Measurements from ENCODE around the gene SAPCD2. TPM values are rescaled to one million over a fixed set of nuclear protein-coding genes. Genes with fewer than 3 reads are reported as not detected.
A peak's percentile ranks its signal among the peaks of the same experiment; 100 is the strongest.

The SAPCD2 gene
- total RNA-seq, 4 donors from 2014 or later, result 0.17 to 0.40 (median 0.26) TPM; not detected in 1

- Histone ChIP-seq H3K9me3 (no peaks in the 10 kb centered on the region), H3K4me1 (peaks cover 19 to 64% (median 48%) of the 10 kb centered on the region in 4 donors), H3K27me3 (peaks cover 0 to under 1% (median 0%) of the 10 kb centered on the region in 4 donors), H3K36me3 (peaks cover 6 to 49% (median 42%) of the 10 kb centered on the region in 4 donors), H3K4me3 (no peak overlapping the region), H3K27ac (replicated peaks in 1 of 4) (peak overlapping the region in 3 of 4 donors; percentile 69 to 98 (median 74))
- no peak for DNase-seq (ENCODE audit: extremely low spot score)
- intact Hi-C loops (cut with DNase I), result no loop called here
- TF ChIP-seq POLR2AphosphoS5 (IDR thresholded peaks at IDR 0.05) (no peak), EP300 (IDR thresholded peaks at IDR 0.05) (no peak), POLR2A (IDR thresholded peaks at IDR 0.05; ENCODE audit: low read depth) (no peak), CTCF (IDR thresholded peaks at IDR 0.05) (no peak)
- 77% methylated on average over 3 of the region's 9 CpGs for WGBS
These were observed 14.2 kb upstream of the SAPCD2 start for GRCh38 chr9:137084526-137084925.

DNA sequence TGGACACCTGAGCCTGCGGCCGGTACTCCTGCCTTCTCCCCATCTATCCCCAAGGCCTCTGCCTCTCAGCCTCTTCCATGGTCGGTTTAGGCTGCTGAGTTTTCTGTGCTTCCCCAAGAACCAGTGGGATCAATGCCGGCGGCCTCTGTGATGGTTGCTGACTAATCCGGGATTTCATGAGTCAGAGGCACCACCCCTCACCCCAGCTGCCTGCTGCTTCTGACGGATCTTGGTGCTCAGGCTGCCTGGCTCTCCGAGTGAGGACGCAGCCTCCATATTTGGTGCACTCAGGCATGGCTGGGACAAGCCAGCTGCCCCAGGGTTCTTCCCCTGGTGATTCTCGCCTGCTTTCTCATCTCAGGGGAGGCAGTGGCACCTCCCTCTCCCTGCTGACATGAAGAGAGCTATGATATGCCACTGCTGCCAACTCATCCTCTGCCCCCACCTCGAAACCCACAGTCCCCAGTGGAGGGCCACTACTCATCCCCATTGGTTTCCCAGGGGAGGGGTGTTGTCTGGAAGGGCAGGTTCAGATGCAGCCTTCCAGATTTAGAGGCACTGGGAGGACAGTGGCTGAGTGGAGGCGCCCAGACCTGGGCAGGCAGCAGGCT, 13.1 kb upstream of the SAPCD2 start:
- Histone ChIP-seq H3K36me3 (peaks cover 6 to 51% (median 49%) of the 10 kb centered on the region in 4 donors), H3K27me3 (peaks cover 0 to 9% (median 0%) of the 10 kb centered on the region in 4 donors), H3K27ac (replicated peaks in 1 of 4) (peak overlapping the region; percentile 69 to 98 (median 75))

GRCh38 chr9:137082925-137083290, 12.6 kb upstream of the SAPCD2 start:
- Histone ChIP-seq H3K9me3 (no peaks in the 10 kb centered on the region), H3K27ac (replicated peaks in 1 of 4) (peak overlapping the region; percentile 69 to 98 (median 75)), H3K4me3 (no peak overlapping the region), H3K27me3 (peaks cover 0 to 15% (median 0%) of the 10 kb centered on the region in 4 donors), H3K36me3 (peaks cover 6 to 50% (median 49%) of the 10 kb centered on the region in 4 donors), H3K4me1 (peaks cover 28 to 65% (median 55%) of the 10 kb centered on the region in 4 donors)
- DNase-seq (ENCODE audit: extremely low spot score), result no peak
- WGBS, result 83% methylated on average over 5 of the region's 8 CpGs
- TF ChIP-seq EP300 (IDR thresholded peaks at IDR 0.05), result no peak
- TF ChIP-seq POLR2AphosphoS5 (IDR thresholded peaks at IDR 0.05), result no peak
- TF ChIP-seq POLR2A (IDR thresholded peaks at IDR 0.05; ENCODE audit: low read depth), result no peak
- TF ChIP-seq CTCF (IDR thresholded peaks at IDR 0.05), result no peak
- intact Hi-C loops (cut with DNase I), result no loop called here

More for the DNA sequence above, 13.1 kb upstream of the SAPCD2 start:
- intact Hi-C loops (cut with DNase I), result no loop called here
- 57% methylated on average over 9 of the region's 12 CpGs for WGBS
- Histone ChIP-seq H3K9me3 (no peaks in the 10 kb centered on the region), H3K4me3 (no peak overlapping the region), H3K4me1 (peaks cover 22 to 64% (median 54%) of the 10 kb centered on the region in 4 donors)
- peak; percentile 51 to 55 for TF ChIP-seq POLR2AphosphoS5 (IDR thresholded peaks at IDR 0.05)
- TF ChIP-seq POLR2A (IDR thresholded peaks at IDR 0.05; ENCODE audit: low read depth), result no peak
- DNase-seq (ENCODE audit: extremely low spot score), result peak; percentile 93

DNA sequence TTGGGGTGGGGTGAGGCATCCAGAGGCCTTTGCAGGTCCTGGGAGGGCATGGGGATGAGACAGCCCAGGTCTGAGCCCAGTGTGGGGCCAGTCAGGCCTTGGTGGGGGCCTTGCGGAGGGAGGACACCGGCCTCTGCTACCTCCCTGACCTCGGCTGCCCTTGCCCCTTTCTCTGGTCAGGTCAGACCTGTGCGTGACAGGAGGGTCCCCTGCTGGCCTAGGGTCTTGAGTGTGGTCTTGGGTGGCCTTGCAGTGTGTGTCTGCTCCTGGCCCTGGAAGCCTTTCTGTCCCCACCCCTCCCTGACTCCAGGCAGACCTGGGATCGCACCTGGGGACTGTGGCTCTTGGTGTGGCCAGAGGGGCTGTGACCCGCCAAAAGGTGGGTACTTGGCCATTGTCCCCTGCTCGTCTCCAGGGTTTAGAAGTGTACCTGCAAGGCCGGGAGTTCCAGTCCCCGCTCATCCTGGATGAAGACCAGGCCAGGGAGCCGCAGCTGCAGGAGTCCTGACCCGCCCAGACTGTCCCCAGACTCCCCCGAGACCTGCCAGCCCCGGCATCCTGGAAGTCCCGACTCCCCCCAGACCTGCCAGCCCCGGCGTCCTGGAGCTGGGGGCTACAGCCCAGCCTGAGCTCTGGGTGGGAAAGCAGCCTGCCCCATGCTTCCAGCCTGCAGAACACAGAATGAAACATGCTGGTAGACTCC, 12.0 kb upstream of the SAPCD2 start:
- Histone ChIP-seq H3K4me3 (no peak overlapping the region), H3K27me3 (peaks cover 0 to 15% (median 0%) of the 10 kb centered on the region in 4 donors), H3K36me3 (peaks cover 6 to 50% (median 49%) of the 10 kb centered on the region in 4 donors), H3K27ac (replicated peaks in 1 of 4) (peak overlapping the region; percentile 69 to 98 (median 75)), H3K9me3 (no peaks in the 10 kb centered on the region), H3K4me1 (peaks cover 25 to 63% (median 55%) of the 10 kb centered on the region in 4 donors)
- 83% methylated on average over 7 of the region's 16 CpGs for WGBS
- TF ChIP-seq EP300 (IDR thresholded peaks at IDR 0.05), result no peak
- no peak for DNase-seq (ENCODE audit: extremely low spot score)
- intact Hi-C loops (cut with DNase I), result no loop called here

GRCh38 chr9:137080260-137081122, 10.1 kb upstream of the SAPCD2 start:
- 90% methylated on average over 16 of the region's 24 CpGs for WGBS

More at GRCh38 chr9:137080260-137081122, 10.1 kb upstream of the SAPCD2 start:
- Histone ChIP-seq H3K4me1 (peaks cover 19 to 55% (median 52%) of the 10 kb centered on the region in 4 donors), H3K4me3 (no peak overlapping the region), H3K36me3 (peaks cover 6 to 50% (median 49%) of the 10 kb centered on the region in 4 donors), H3K27me3 (peaks cover 0 to 15% (median 0%) of the 10 kb centered on the region in 4 donors), H3K9me3 (no peaks in the 10 kb centered on the region), H3K27ac (replicated peaks in 1 of 4) (no peak overlapping the region)
- TF ChIP-seq CTCF (IDR thresholded peaks at IDR 0.05) (no peak), EP300 (IDR thresholded peaks at IDR 0.05) (no peak), POLR2AphosphoS5 (IDR thresholded peaks at IDR 0.05) (no peak), POLR2A (IDR thresholded peaks at IDR 0.05; ENCODE audit: low read depth) (no peak)
- intact Hi-C loops (cut with DNase I), result no loop called here
- no peak for DNase-seq (ENCODE audit: extremely low spot score)
